CD4-positive, alpha-beta T cell treated with Interleukin-1 beta for 1 hour (primary cell): ENCODE measurements around the gene LRRC27.
A peak's percentile ranks its signal among the peaks of the same experiment; 100 is the strongest.
"Not testable (repeated sequence)": the region's sequence is repeated elsewhere in the genome, so short reads cannot be mapped to it uniquely, and the experiment has no call there.

Experiments
- DNase-seq, 2 donors: peaks; one replicate each; pipeline ENCODE4 v3.0.0-alpha.2; 2020 to 2022

LRRC27 gene

GRCh38 chr10:132331601-132332432 is at the start of gene LRRC27:
Gene LRRC27, plus strand, starts transcription at chr10:132332193. Its CDS starts 1,332 bp downstream, at chr10:132333525.
- DNase-seq: peak; percentile 100

GRCh38 chr10:132282667-132283603 is 49.1 kb upstream of the LRRC27 start:
- DNase-seq: no peak

- no peak for DNase-seq
Observed at GRCh38 chr10:132283604-132284382, 48.2 kb upstream of the LRRC27 start.

GRCh38 chr10:132289439-132289838 is 42.6 kb upstream of the LRRC27 start:
- no peak for DNase-seq

- DNase-seq: no peak
Observed at GRCh38 chr10:132290631-132291030, 41.4 kb upstream of the LRRC27 start.

- no peak for DNase-seq
Observed at GRCh38 chr10:132291826-132292225, 40.2 kb upstream of the LRRC27 start.

GRCh38 chr10:132292287-132293200 is 39.4 kb upstream of the LRRC27 start:
- no peak for DNase-seq

GRCh38 chr10:132293201-132293812 is 38.7 kb upstream of the LRRC27 start:
- DNase-seq: no peak

- no peak for DNase-seq
Observed at GRCh38 chr10:132293813-132294520, 38.0 kb upstream of the LRRC27 start.

GRCh38 chr10:132294561-132295318 is 37.3 kb upstream of the LRRC27 start:
- no peak for DNase-seq

- not testable (repeated sequence) for DNase-seq
Observed at GRCh38 chr10:132295481-132295880, 36.5 kb upstream of the LRRC27 start.

GRCh38 chr10:132296666-132297443 is 35.1 kb upstream of the LRRC27 start:
- no peak for DNase-seq

- no peak for DNase-seq
Observed at GRCh38 chr10:132297526-132297925, 34.5 kb upstream of the LRRC27 start.

GRCh38 chr10:132298038-132298881 is 33.7 kb upstream of the LRRC27 start:
- no peak for DNase-seq

GRCh38 chr10:132299371-132300336 is 32.3 kb upstream of the LRRC27 start:
- DNase-seq: no peak

- no peak for DNase-seq
Observed at GRCh38 chr10:132300582-132300981, 31.4 kb upstream of the LRRC27 start.
